HG03196 (cell line): ENCODE data around the gene NUDT7.

ENCODE experiments used
- ATAC-seq: cut with Tn5 transposase; IDR thresholded peaks from one replicate; pipeline ENCODE4 v1.9.1; 2021; ENCODE audit not compliant: unreplicated experiment

The NUDT7 gene

GRCh38 chr16:77775911-77776909, 53.9 kb downstream of the NUDT7 start:
- no peak for ATAC-seq

GRCh38 chr16:77777745-77778144, 55.4 kb downstream of the NUDT7 start:
- ATAC-seq: no peak

GRCh38 chr16:77780378-77780837, 58.1 kb downstream of the NUDT7 start:
- no peak for ATAC-seq

GRCh38 chr16:77781091-77781490, 58.8 kb downstream of the NUDT7 start:
- ATAC-seq: no peak

- no peak for ATAC-seq
Measured at GRCh38 chr16:77782694-77783093, 60.4 kb downstream of the NUDT7 start.

- ATAC-seq: no peak
Measured at GRCh38 chr16:77784441-77785372, 62.4 kb downstream of the NUDT7 start.

GRCh38 chr16:77785373-77785764, 63.1 kb downstream of the NUDT7 start:
- ATAC-seq: no peak

- no peak for ATAC-seq
Measured at GRCh38 chr16:77786186-77786847, 64.0 kb downstream of the NUDT7 start.

GRCh38 chr16:77787452-77787851, 65.1 kb downstream of the NUDT7 start:
- no peak for ATAC-seq

- no peak for ATAC-seq
Measured at GRCh38 chr16:77788181-77789084, 66.1 kb downstream of the NUDT7 start, which contains the start of gene VAT1L. TSS of gene VAT1L (plus strand) at chr16:77788564. CDS start at chr16:77788683, 119 bp downstream.

GRCh38 chr16:77789085-77790008, 67.0 kb downstream of the NUDT7 start:
- ATAC-seq: no peak

- ATAC-seq: no peak
Measured at GRCh38 chr16:77790009-77790372, 67.7 kb downstream of the NUDT7 start.

- ATAC-seq: no peak
Measured at GRCh38 chr16:77790912-77791311, 68.6 kb downstream of the NUDT7 start.
